K562 (cell line): ENCODE results near the gene TEX52. TPM values are rescaled to one million over a fixed set of nuclear protein-coding genes. Genes with fewer than 3 reads are reported as not detected.
A peak's percentile ranks its signal among the peaks of the same experiment; 100 is the strongest.

Source experiments
- ATAC-seq: fragments of 200-7000 bp; cut with Tn5 transposase; 3 replicates; pipeline ENCODE4 v1.9.1; 2020; ENCODE audit warnings: moderate library complexity
- BruUV-seq: library from RNA; stranded (reverse); fragments of 400-500 nt; replicated peaks from 2 replicates; lab custom pipeline; 2021; lab: Mats Ljungman, UMichigan
- CTCF ChIA-PET: fragments of 300-600 bp; formaldehyde crosslinking; extraction: SDS; loops from one replicate; lab custom pipeline; 2021; ENCODE audit warnings: low intra/inter-chr PET ratio; lab: Yijun Ruan, JAX
- POLR2A ChIA-PET: fragments of 300-600, 350-650 bp; sonication (Branson Sonifier 250); formaldehyde crosslinking; extraction: SDS; loops from one replicate; lab custom pipeline; 2021; ENCODE audit warnings: antibody characterized with exemption, inconsistent platforms; lab: Yijun Ruan, JAX
- DNase-seq, 4 experiments: peaks; one replicate each; pipeline versions ENCODE4 v3.0.0 to v3.0.0-alpha.2; 2011 to 2018; ENCODE audit warnings: low spot score in 3 of 4, mixed read lengths in 3 of 4; ENCODE audit errors: extremely low read depth in 1 of 4
- FAIRE-seq: peaks from 2 replicates; lab custom pipeline; 2011; peaks lifted over from hg19 to GRCh38; lab: Jason Lieb, UNC
- H2AFZ ChIP-seq: 2 replicates; pipeline ENCODE4 v1.6.0; 2011; ENCODE audit warnings: low read depth, low read length, control low read depth, inconsistent platforms
- H3K27ac ChIP-seq: fragments of 200-600 bp; 3 replicates; pipeline ENCODE4 v1.8.0; 2011; ENCODE audit warnings: low read depth, mild to moderate bottlenecking, control low read depth, inconsistent platforms, low read length, moderate library complexity, mixed read lengths; ENCODE audit errors: extremely low read depth
- H3K27me3 ChIP-seq, 2 experiments: fragments of 300-600 bp in 1 of 2; 2 replicates in 1 of 2; 3 replicates in 1 of 2; pipeline versions ENCODE4 v1.6.0 to v1.8.0; 2011; ENCODE audit warnings: inconsistent platforms in 2 of 2, low read length in 2 of 2, mild to moderate bottlenecking in 1 of 2, mixed read lengths in 1 of 2, moderate library complexity in 1 of 2; ENCODE audit not compliant: control insufficient read depth in 2 of 2, insufficient read depth in 2 of 2
- H3K36me3 ChIP-seq: fragments of 300-600 bp; 3 replicates; pipeline ENCODE4 v1.8.0; 2011; ENCODE audit warnings: mild to moderate bottlenecking, low read length, inconsistent platforms; ENCODE audit not compliant: control insufficient read depth, insufficient read depth
- H3K4me1 ChIP-seq, 2 experiments: fragments of 200-600 bp in 1 of 2; replicated peaks in 1 of 2; 2 replicates in 1 of 2; 3 replicates in 1 of 2; pipeline versions ENCODE4 v1.5.1 to v1.8.0; 2011; ENCODE audit warnings: inconsistent platforms in 2 of 2, low read length in 2 of 2, mild to moderate bottlenecking in 1 of 2, mixed read lengths in 1 of 2, moderate library complexity in 1 of 2; ENCODE audit not compliant: control insufficient read depth in 2 of 2, insufficient read depth in 2 of 2
- H3K4me2 ChIP-seq: 2 replicates; pipeline ENCODE4 v1.6.1; 2011; ENCODE audit warnings: low read length, control low read depth, inconsistent platforms, mixed read lengths; ENCODE audit not compliant: insufficient read depth
- H3K4me3 ChIP-seq: fragments of 200-600 bp; sonication (generic), shearing (Covaris generic); 2 replicates; pipeline ENCODE4 v1.5.1; 2016; ENCODE audit warnings: control low read depth, inconsistent platforms
- H3K79me2 ChIP-seq: fragments of 200-600 bp; 3 replicates; pipeline ENCODE4 v1.8.0; 2011; ENCODE audit warnings: low read length, inconsistent platforms; ENCODE audit not compliant: control insufficient read depth, insufficient read depth
- H3K9ac ChIP-seq, 2 experiments: 2 replicates each; pipeline versions ENCODE4 v1.6.0 to v1.6.1; 2011; ENCODE audit warnings: low read depth in 2 of 2, low read length in 2 of 2, control low read depth in 1 of 2, inconsistent platforms in 1 of 2, mild to moderate bottlenecking in 1 of 2, mixed read lengths in 1 of 2; ENCODE audit not compliant: insufficient read depth in 1 of 2
- H3K9me1 ChIP-seq: one replicate; pipeline ENCODE4 v1.6.0; 2011; ENCODE audit warnings: inconsistent platforms, mild to moderate bottlenecking, low read length, moderate library complexity; ENCODE audit not compliant: control insufficient read depth, insufficient read depth
- H3K9me3 ChIP-seq: replicated peaks from 2 replicates; pipeline ENCODE4 v1.5.1; 2011; ENCODE audit warnings: low read depth, low read length, inconsistent platforms; ENCODE audit not compliant: control insufficient read depth, insufficient read depth
- H4K20me1 ChIP-seq: replicated peaks from 2 replicates; pipeline ENCODE4 v1.6.1; 2011; ENCODE audit warnings: low read length, inconsistent platforms, mixed read lengths; ENCODE audit not compliant: control insufficient read depth, insufficient read depth
- HBP1 ChIP-seq: fragments of 450-650 bp; formaldehyde crosslinking; IDR thresholded peaks from 2 replicates; pipeline ENCODE4 v1.4.0; 2022; ENCODE audit warnings: missing genetic modification characterization
- ID3 ChIP-seq, 2 experiments: fragments of 250-450 bp in 1 of 2; fragments of 450-650 bp in 1 of 2; sonication (Bioruptor Pico) in 1 of 2; IDR thresholded peaks; 2 replicates each; pipeline versions ENCODE4 v1.6.1 to v1.8.0; 2016 to 2021; ENCODE audit warnings: mild to moderate bottlenecking in 2 of 2, moderate library complexity in 2 of 2, missing compliant biosample characterization in 1 of 2, missing genetic modification characterization in 1 of 2
- KAT7 ChIP-seq: sonication (generic); formaldehyde crosslinking; IDR thresholded peaks from 2 replicates; pipeline ENCODE4 v1.8.0; 2022; ENCODE audit warnings: missing genetic modification reagents, mild to moderate bottlenecking, borderline replicate concordance
- NFIC ChIP-seq: fragments of 450-650 bp; IDR thresholded peaks from 2 replicates; pipeline ENCODE4 v1.6.1; 2017; ENCODE audit warnings: mild to moderate bottlenecking, inconsistent platforms
- NONO ChIP-seq, 2 experiments: fragments of 200-400 bp in 1 of 2; fragments of 450-650 bp in 1 of 2; formaldehyde crosslinking in 1 of 2; IDR thresholded peaks; 2 replicates each; pipeline ENCODE4 v1.6.1; 2017; ENCODE audit warnings: low read depth in 2 of 2, mild to moderate bottlenecking in 2 of 2, moderate library complexity in 2 of 2, low read length in 1 of 2
- NR2C2 ChIP-seq, 2 experiments: fragments of 200-800 bp in 1 of 2; sonication (Bioruptor generic) in 1 of 2; sonication (generic) in 1 of 2; formaldehyde crosslinking in 1 of 2; IDR thresholded peaks; 2 replicates each; pipeline versions ENCODE4 v1.6.1 to v1.8.0; 2016 to 2022; ENCODE audit warnings: mild to moderate bottlenecking in 1 of 2, missing compliant biosample characterization in 1 of 2, missing genetic modification characterization in 1 of 2, missing genetic modification reagents in 1 of 2
- POLR2G ChIP-seq: fragments of 200-400 bp; formaldehyde crosslinking; IDR thresholded peaks from 2 replicates; pipeline ENCODE4 v1.6.1; 2017; ENCODE audit warnings: low read depth, mild to moderate bottlenecking, antibody characterized with exemption, low read length, moderate library complexity
- RBFOX2 ChIP-seq: fragments of 200-400 bp; formaldehyde crosslinking; IDR thresholded peaks from 2 replicates; pipeline ENCODE4 v1.6.1; 2017; ENCODE audit warnings: low read depth, mild to moderate bottlenecking, low read length, moderate library complexity
- TRIM24 ChIP-seq, 2 experiments: fragments of 450-650 bp; IDR thresholded peaks; 2 replicates each; pipeline ENCODE4 v1.6.1; 2016
- YY1 ChIP-seq, 3 experiments: IDR thresholded peaks; 2 replicates each; pipeline ENCODE4 v1.6.1; 2011; ENCODE audit warnings: low read length in 2 of 3, mild to moderate bottlenecking in 2 of 3, moderate library complexity in 2 of 3, borderline replicate concordance in 1 of 3, control low read depth in 1 of 3, low read depth in 1 of 3; ENCODE audit not compliant: insufficient read depth in 3 of 3, insufficient replicate concordance in 2 of 3, control insufficient read depth in 1 of 3, insufficient read length in 1 of 3; ENCODE audit errors: extremely low read depth in 1 of 3
- ZNF592 ChIP-seq: fragments of 450-650 bp; IDR thresholded peaks from 2 replicates; pipeline ENCODE4 v1.6.1; 2017; ENCODE audit warnings: antibody characterized with exemption, mild to moderate bottlenecking
- WGBS: fragments of 100-300 bp; shearing (Covaris generic); methylation state at CpG from one replicate; pipeline ENCODE4 v1.1.6; 2016; ENCODE audit warnings: low coverage, mixed read lengths; ENCODE audit not compliant: insufficient coverage; ENCODE audit errors: missing lambda C conversion rate; 5-methylcytosine and 5-hydroxymethylcytosine counted together
- in situ Hi-C: fragments of 300-500 bp; cut with MboI; formaldehyde crosslinking; loops from 4 replicates; pipeline ENCODE4 v1.15.0; 2018; ENCODE audit warnings: inconsistent platforms, mixed read lengths
- intact Hi-C: fragments of 100-400 bp; cut with micrococcal nuclease; formaldehyde crosslinking; loops from 2 replicates; pipeline ENCODE4 v1.14.2; 2022
- polyA plus RNA-seq, 8 experiments: library from polyadenylated mRNA; depleted of rRNA in 4 of 8; stranded (reverse) in 5 of 8; unstranded in 3 of 8; fragments of >200 nt; fragmentation: Nextera tagmentation in 2 of 8; fragmentation: Illumina TruSeq in 1 of 8; extraction: Ambion mirVana in 2 of 8; extraction: Trizol in 1 of 8; gene quantifications; 2 replicates each; pipeline versions ENCODE4 v1.2.1 to v1.2.3, GENCODE V29; 2011 to 2014; ENCODE audit warnings: inconsistent platforms in 1 of 8, missing spikeins in 1 of 8
- total RNA-seq, 7 experiments: library from RNA; depleted of rRNA in 6 of 7; stranded (reverse); fragments of >200 nt in 6 of 7; fragmentation: Illumina TruSeq in 2 of 7; extraction: Trizol in 2 of 7; gene quantifications; 2 replicates each; pipeline versions ENCODE4 v1.2.1 to v1.2.3, GENCODE V29; 2011 to 2021; ENCODE audit warnings: low replicate concordance in 1 of 7

Gene TEX52
- total and polyA plus RNA-seq, 9 of the 15 experiments (the other 6 are each of a cell fraction or from before 2014, with no cell fraction given), result not detected

GRCh38 chr12:2876431-2877046, 19.7 kb upstream of the TEX52 start:
- peaks cover 57% of the 10 kb centered on the region for H3K79me2 ChIP-seq
- BruUV-seq, result no TSS peak
- no peaks in the 10 kb centered on the region for H3K9me3 ChIP-seq
- no peaks in the 10 kb centered on the region for H3K9me1 ChIP-seq
- ChIA-PET POLR2A (interaction anchor here (0.6 to 0.9 kb wide), 5 partner anchors 12 to 22 kb away, joined by 3 to 6 read pairs (median 3); partner anchors contain the start of gene TULP3), CTCF (no interaction called here)
- in situ Hi-C loops (loop anchor here (10.0 kb wide), 1 partner anchor 158 kb away; no protein-coding TSS in a partner anchor), intact Hi-C loops (no loop called here)
- FAIRE-seq (peak; percentile 19), DNase-seq (peak; percentile 36 to 47 (median 40)), ATAC-seq (peak; percentile 80)
- H3K4me2 ChIP-seq, result peak overlapping the region; percentile 86
- H2AFZ ChIP-seq, result peak overlapping the region; percentile 82
- no peaks in the 10 kb centered on the region for H3K27me3 ChIP-seq
- H3K4me1 ChIP-seq, result peaks cover 7 to 12% of the 10 kb centered on the region in 2 experiments; a peak in 4 of 5 replicates
- H4K20me1 ChIP-seq, result no peaks in the 10 kb centered on the region
- H3K4me3 ChIP-seq, result peak overlapping the region; percentile 92
- H3K27ac ChIP-seq, result peak overlapping the region; percentile 85
- under 1% methylated on average over 32 of the region's 38 CpGs for WGBS
- peak overlapping the region; percentile 83 to 99 for H3K9ac ChIP-seq
- peaks cover 27% of the 10 kb centered on the region; the same call in 2 of the 3 replicates for H3K36me3 ChIP-seq
- TF ChIP-seq ZNF592 (peak; percentile 89), NONO (IDR thresholded peaks at IDR 0.05; ENCODE audit: low read depth in 2 of 2, low read length in 1 of 2) (0 out of 4 replicates have a peak, but pooled peaks of 1 of the 2 experiments have one; percentile 8), YY1 (IDR thresholded peaks at IDR 0.05; ENCODE audit: borderline replicate concordance in 1 of 3, control insufficient read depth in 1 of 3, extremely low read depth in 1 of 3, insufficient read depth in 3 of 3, insufficient read length in 1 of 3, insufficient replicate concordance in 2 of 3, low read depth in 1 of 3, low read length in 2 of 3) (peak in 1 of 3 experiments; percentile 54), RBFOX2 (peak; percentile 79), HBP1 (CRISPR knock-in tag) (no peak), NR2C2 (CRISPR knock-in tag; IDR thresholded peaks at IDR 0.05) (no peak), NR2C2 (tag; IDR thresholded peaks at IDR 0.05) (peak; percentile 32; the same call in 1 of the 2 replicates), ID3 (CRISPR knock-in tag; IDR thresholded peaks at IDR 0.05) (no peak), ID3 (tag; IDR thresholded peaks at IDR 0.05) (peak; percentile 71; the same call in 1 of the 2 replicates), KAT7 (CRISPR knock-in tag) (0 out of 2 replicates have a peak, but pooled peaks have one; percentile 16), TRIM24 (IDR thresholded peaks at IDR 0.05) (no peak), NFIC (no peak), POLR2G (peak; percentile 83)
